SK-N-MC (cell line): ENCODE results near the gene SLC35D2.

Experiments
- EZH2 ChIP-seq: fragments of 200-600 bp; sonication (generic); IDR thresholded peaks from one replicate; pipeline ENCODE4 v1.6.1; 2017; ENCODE audit warnings: antibody characterized with exemption
- POLR2AphosphoS5 ChIP-seq: IDR thresholded peaks from 2 replicates; pipeline ENCODE4 v1.6.1; 2012; ENCODE audit warnings: mild to moderate bottlenecking, low read depth, low read length, borderline replicate concordance

GRCh38 chr9:96395964-96396363 is 12.5 kb upstream of the SLC35D2 start:
- TF ChIP-seq EZH2, result no peak
- no peak for TF ChIP-seq POLR2AphosphoS5
